ENCODE data around the gene DCST2.
"Not testable (repeated sequence)": the region's sequence is repeated elsewhere in the genome, so short reads cannot be mapped to it uniquely, and the experiment has no call there.

DCST2 gene

DNA sequence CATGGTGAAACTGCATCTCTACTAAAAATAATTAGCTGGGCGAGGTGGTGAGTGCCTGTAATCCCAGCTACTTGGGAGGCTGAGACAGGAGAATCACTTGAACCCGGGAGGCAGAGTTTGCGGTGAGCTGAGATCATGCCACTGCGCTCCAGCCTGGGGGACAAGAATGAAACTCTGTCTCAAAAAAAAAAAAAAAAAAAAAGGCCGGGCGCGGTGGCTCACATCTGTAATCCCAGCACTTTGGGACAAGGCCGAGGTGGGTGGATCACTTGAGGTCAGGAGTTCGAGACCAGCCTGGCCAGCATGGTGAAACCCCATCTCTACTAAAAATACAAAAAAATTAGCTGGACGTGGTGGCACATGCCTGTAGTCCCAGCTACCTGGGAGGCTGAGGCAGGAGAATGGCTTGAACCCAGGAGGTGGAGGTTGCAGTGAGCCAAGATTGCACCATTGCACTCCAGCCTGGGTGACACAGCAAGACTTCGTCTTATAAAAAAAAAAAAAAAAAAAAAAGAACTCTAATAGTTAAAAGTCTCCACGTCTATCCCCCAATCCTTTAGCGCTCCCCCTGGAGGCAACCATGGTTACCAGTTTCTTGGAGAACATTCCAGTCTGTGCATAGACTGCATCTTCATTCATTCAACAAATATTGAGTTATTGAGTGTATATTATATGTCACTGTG is 38.1 kb downstream of the DCST2 start:
- H3K4me1 ChIP-seq (ENCODE audit: low read length) = peaks cover 28% of the 10 kb centered on the region
- H3K4me3 ChIP-seq (ENCODE audit: low read length); H3K36me3 ChIP-seq (replicated peaks; ENCODE audit: low read depth, low read length); H2AFZ ChIP-seq (ENCODE audit: low read depth, low read length); H3K9ac ChIP-seq (ENCODE audit: low read length); H3K27ac ChIP-seq (ENCODE audit: low read length); H3K27me3 ChIP-seq (ENCODE audit: low read depth, low read length); H4K20me1 ChIP-seq (ENCODE audit: insufficient read depth, low read length); H3K9me3 ChIP-seq (ENCODE audit: insufficient read depth, low read length); H3K4me2 ChIP-seq (ENCODE audit: low read length); H3K79me2 ChIP-seq (ENCODE audit: low read length): not testable (repeated sequence)
- TF ChIP-seq, protein P1, sequence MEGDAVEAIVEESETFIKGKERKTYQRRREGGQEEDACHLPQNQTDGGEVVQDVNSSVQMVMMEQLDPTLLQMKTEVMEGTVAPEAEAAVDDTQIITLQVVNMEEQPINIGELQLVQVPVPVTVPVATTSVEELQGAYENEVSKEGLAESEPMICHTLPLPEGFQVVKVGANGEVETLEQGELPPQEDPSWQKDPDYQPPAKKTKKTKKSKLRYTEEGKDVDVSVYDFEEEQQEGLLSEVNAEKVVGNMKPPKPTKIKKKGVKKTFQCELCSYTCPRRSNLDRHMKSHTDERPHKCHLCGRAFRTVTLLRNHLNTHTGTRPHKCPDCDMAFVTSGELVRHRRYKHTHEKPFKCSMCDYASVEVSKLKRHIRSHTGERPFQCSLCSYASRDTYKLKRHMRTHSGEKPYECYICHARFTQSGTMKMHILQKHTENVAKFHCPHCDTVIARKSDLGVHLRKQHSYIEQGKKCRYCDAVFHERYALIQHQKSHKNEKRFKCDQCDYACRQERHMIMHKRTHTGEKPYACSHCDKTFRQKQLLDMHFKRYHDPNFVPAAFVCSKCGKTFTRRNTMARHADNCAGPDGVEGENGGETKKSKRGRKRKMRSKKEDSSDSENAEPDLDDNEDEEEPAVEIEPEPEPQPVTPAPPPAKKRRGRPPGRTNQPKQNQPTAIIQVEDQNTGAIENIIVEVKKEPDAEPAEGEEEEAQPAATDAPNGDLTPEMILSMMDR (IDR thresholded peaks at IDR 0.05; ENCODE audit: low read depth, low read length) = peak; percentile 34

DNA sequence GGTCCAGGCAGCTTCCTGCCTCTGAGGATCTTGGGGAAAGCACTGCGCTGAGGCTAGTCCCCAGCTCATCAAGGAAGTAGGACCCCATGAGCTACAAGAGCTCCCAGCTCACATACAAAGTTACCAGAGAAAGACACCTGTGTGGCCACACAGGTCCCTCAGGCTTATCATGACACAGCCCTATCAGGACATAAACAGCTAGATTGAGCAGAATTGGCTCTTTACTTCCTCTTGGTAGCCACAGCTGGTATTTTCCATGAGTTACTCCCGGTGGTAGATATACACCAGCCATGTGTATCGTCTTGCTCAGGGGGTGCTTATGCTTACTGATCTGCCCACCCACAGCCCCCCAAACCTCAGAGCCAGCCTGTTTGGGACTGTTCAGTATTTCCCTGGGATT is 39.0 kb downstream of the DCST2 start:
- no peak overlapping the region for H3K4me3 ChIP-seq (ENCODE audit: low read length)
- H3K27ac ChIP-seq (ENCODE audit: low read length) = no peak overlapping the region

GRCh38 chr1:154994269-154994587 is 39.4 kb downstream of the DCST2 start:
- Histone ChIP-seq H3K9me3 (ENCODE audit: insufficient read depth, low read length) (no peaks in the 10 kb centered on the region), H3K36me3 (replicated peaks; ENCODE audit: low read depth, low read length) (peaks cover 8% of the 10 kb centered on the region), H4K20me1 (ENCODE audit: insufficient read depth, low read length) (no peaks in the 10 kb centered on the region), H3K4me3 (ENCODE audit: low read length) (no peak overlapping the region), H3K4me1 (ENCODE audit: low read length) (peaks cover 23% of the 10 kb centered on the region), H3K79me2 (ENCODE audit: low read length) (no peaks in the 10 kb centered on the region), H3K27ac (ENCODE audit: low read length) (no peak overlapping the region), H2AFZ (ENCODE audit: low read depth, low read length) (no peak overlapping the region), H3K9ac (ENCODE audit: low read length) (no peak overlapping the region), H3K4me2 (ENCODE audit: low read length) (no peak overlapping the region), H3K27me3 (ENCODE audit: low read depth, low read length) (no peaks in the 10 kb centered on the region)
- TF ChIP-seq, protein P1 (IDR thresholded peaks at IDR 0.05; ENCODE audit: low read depth, low read length) = no peak
- no peak for TF ChIP-seq EZH2phosphoT487 (IDR thresholded peaks at IDR 0.05; ENCODE audit: low read depth)

More for the DNA sequence above, 39.0 kb downstream of the DCST2 start:
- Histone ChIP-seq H3K4me2 (ENCODE audit: low read length) (no peak overlapping the region), H3K79me2 (ENCODE audit: low read length) (no peaks in the 10 kb centered on the region), H3K27me3 (ENCODE audit: low read depth, low read length) (no peaks in the 10 kb centered on the region), H3K4me1 (ENCODE audit: low read length) (peaks cover 24% of the 10 kb centered on the region), H3K9ac (ENCODE audit: low read length) (no peak overlapping the region), H4K20me1 (ENCODE audit: insufficient read depth, low read length) (no peaks in the 10 kb centered on the region), H2AFZ (ENCODE audit: low read depth, low read length) (no peak overlapping the region), H3K9me3 (ENCODE audit: insufficient read depth, low read length) (no peaks in the 10 kb centered on the region), H3K36me3 (replicated peaks; ENCODE audit: low read depth, low read length) (peaks cover 5% of the 10 kb centered on the region)
- TF ChIP-seq EZH2phosphoT487 (IDR thresholded peaks at IDR 0.05; ENCODE audit: low read depth) = no peak
- TF ChIP-seq, protein P1 (IDR thresholded peaks at IDR 0.05; ENCODE audit: low read depth, low read length) = no peak

- H3K9ac ChIP-seq (ENCODE audit: low read length) = no peak within 1 kb of the TSS
- TF ChIP-seq EZH2phosphoT487 (IDR thresholded peaks at IDR 0.05; ENCODE audit: low read depth) = no peak
- TF ChIP-seq, protein P1 (IDR thresholded peaks at IDR 0.05; ENCODE audit: low read depth, low read length) = no peak
Observed at GRCh38 chr1:154993572-154994268, 39.9 kb downstream of the DCST2 start, which contains the start of gene LENEP. LENEP (plus strand) TSS chr1:154993586; CDS start chr1:154993608, 22 bp downstream.

More at GRCh38 chr1:154993572-154994268, 39.9 kb downstream of the DCST2 start, which contains the start of gene LENEP:
- Histone ChIP-seq H4K20me1 (ENCODE audit: insufficient read depth, low read length) (no peaks in the 10 kb centered on the region), H3K4me3 (ENCODE audit: low read length) (no peak within 1 kb of the TSS), H3K27me3 (ENCODE audit: low read depth, low read length) (no peaks in the 10 kb centered on the region), H2AFZ (ENCODE audit: low read depth, low read length) (no peak within 1 kb of the TSS), H3K36me3 (replicated peaks; ENCODE audit: low read depth, low read length) (peaks cover 13% of the 10 kb centered on the region), H3K79me2 (ENCODE audit: low read length) (no peaks in the 10 kb centered on the region), H3K27ac (ENCODE audit: low read length) (no peak within 1 kb of the TSS), H3K9me3 (ENCODE audit: insufficient read depth, low read length) (no peaks in the 10 kb centered on the region), H3K4me2 (ENCODE audit: low read length) (no peak within 1 kb of the TSS), H3K4me1 (ENCODE audit: low read length) (peaks cover 22% of the 10 kb centered on the region)
